GM12878 (cell line): ENCODE measurements around the gene RPL18. TPM values are rescaled to one million over a fixed set of nuclear protein-coding genes. Genes with fewer than 3 reads are reported as not detected.

Source experiments
- ATAC-seq: fragments of 200-7000 bp; cut with Tn5 transposase; 3 replicates; pipeline ENCODE4 v1.9.1; 2020; ENCODE audit warnings: mild to moderate bottlenecking, moderate library complexity
- BruUV-seq: library from RNA; stranded (reverse); fragments of 400-500 nt; replicated peaks from 2 replicates; lab custom pipeline; 2021; lab: Mats Ljungman, UMichigan
- CTCF ChIA-PET: fragments of 300-600 bp; sonication (Branson Sonifier 250); formaldehyde crosslinking; extraction: SDS; loops from one replicate; lab custom pipeline; 2021; ENCODE audit warnings: inconsistent platforms; lab: Yijun Ruan, JAX
- POLR2A ChIA-PET: fragments of 350-600 bp; formaldehyde crosslinking; extraction: SDS; loops from one replicate; lab custom pipeline; 2021; ENCODE audit warnings: inconsistent platforms; lab: Charles Lee
- RAD21 ChIA-PET: fragments of 300-600 bp; sonication (Branson Sonifier 250); formaldehyde crosslinking; loops from one replicate; lab custom pipeline; 2023; ENCODE audit warnings: antibody characterized with exemption; ENCODE audit not compliant: unreplicated experiment; lab: Charles Lee
- SMC1A ChIA-PET: fragments of 300-600 bp; sonication (Branson Sonifier 250); formaldehyde crosslinking; loops from one replicate; lab custom pipeline; 2023; ENCODE audit not compliant: unreplicated experiment, uncharacterized antibody; lab: Charles Lee
- DNase-seq: peaks from one replicate; pipeline ENCODE4 v3.0.0-alpha.2; 2011; ENCODE audit warnings: low read depth, low spot score
- FAIRE-seq: peaks from 3 replicates; lab custom pipeline; 2011; peaks lifted over from hg19 to GRCh38; lab: Jason Lieb, UNC
- H2AFZ ChIP-seq: 2 replicates; pipeline ENCODE4 v1.6.0; 2011; ENCODE audit warnings: low read depth, low read length, control low read depth; ENCODE audit not compliant: control insufficient read depth
- H3K27ac ChIP-seq: 2 replicates; pipeline ENCODE4 v1.5.1; 2011; ENCODE audit warnings: control low read depth; ENCODE audit not compliant: control insufficient read depth, insufficient read depth
- H3K27me3 ChIP-seq, 2 experiments: replicated peaks in 1 of 2; 2 replicates each; pipeline versions ENCODE4 v1.6.0 to v1.6.1; 2011; ENCODE audit warnings: low read length in 1 of 2; ENCODE audit not compliant: control insufficient read depth in 2 of 2, insufficient read depth in 2 of 2
- H3K36me3 ChIP-seq, 2 experiments: 2 replicates each; pipeline ENCODE4 v1.5.1; 2011; ENCODE audit warnings: low read length in 1 of 2; ENCODE audit not compliant: control insufficient read depth in 2 of 2, insufficient read depth in 2 of 2
- H3K4me1 ChIP-seq: 2 replicates; pipeline ENCODE4 v1.6.1; 2011; ENCODE audit warnings: mild to moderate bottlenecking, low read length, moderate library complexity, mixed read lengths; ENCODE audit not compliant: control insufficient read depth, insufficient read depth
- H3K4me2 ChIP-seq: 2 replicates; pipeline ENCODE4 v1.6.0; 2011; ENCODE audit warnings: control low read depth; ENCODE audit not compliant: control insufficient read depth, insufficient read depth
- H3K4me3 ChIP-seq: fragments of 200-600 bp; sonication (generic); 2 replicates; pipeline ENCODE4 v1.5.1; 2016
- H3K79me2 ChIP-seq: 2 replicates; pipeline ENCODE4 v1.6.0; 2011; ENCODE audit warnings: low read length; ENCODE audit not compliant: control insufficient read depth, insufficient read depth
- H3K9ac ChIP-seq: 2 replicates; pipeline ENCODE4 v1.8.0; 2011; ENCODE audit warnings: low read length, control low read depth, mixed read lengths; ENCODE audit not compliant: control insufficient read depth, insufficient read depth
- H3K9me3 ChIP-seq: replicated peaks from 3 replicates; pipeline ENCODE4 v1.5.1; 2011; ENCODE audit warnings: mild to moderate bottlenecking, low read length; ENCODE audit not compliant: control insufficient read depth, insufficient read depth
- H4K20me1 ChIP-seq: 2 replicates; pipeline ENCODE4 v1.6.0; 2011; ENCODE audit not compliant: control insufficient read depth, insufficient read depth
- ATF7 ChIP-seq: fragments of 450-650 bp; IDR thresholded peaks from 2 replicates; pipeline ENCODE4 v1.6.1; 2016; ENCODE audit warnings: low read depth, mild to moderate bottlenecking
- CBX3 ChIP-seq: fragments of 200-600 bp; sonication (generic); IDR thresholded peaks from 2 replicates; pipeline ENCODE4 v1.6.1; 2016; ENCODE audit warnings: low read depth, borderline replicate concordance
- EED ChIP-seq: sonication (generic); IDR thresholded peaks from 2 replicates; pipeline ENCODE4 v1.6.1; 2016; ENCODE audit warnings: antibody characterized with exemption, low read depth
- IKZF1 ChIP-seq: fragments of 450-650 bp; conservative IDR thresholded peaks from 2 replicates; pipeline ENCODE4 v1.6.1; 2017; ENCODE audit warnings: antibody characterized with exemption, mild to moderate bottlenecking
- IKZF2 ChIP-seq, 2 experiments: fragments of 450-650 bp; IDR thresholded peaks; 2 replicates each; pipeline ENCODE4 v1.6.1; 2017; ENCODE audit warnings: mild to moderate bottlenecking in 2 of 2, moderate library complexity in 2 of 2
- KLF5 ChIP-seq: fragments of 450-650 bp; IDR thresholded peaks from 2 replicates; pipeline ENCODE4 v1.6.1; 2014; ENCODE audit warnings: mild to moderate bottlenecking; ENCODE audit not compliant: partially characterized antibody
- POLR2AphosphoS2 ChIP-seq: IDR thresholded peaks from 2 replicates; pipeline ENCODE4 v1.6.1; 2011; ENCODE audit warnings: low read depth, mild to moderate bottlenecking, low read length, improper control_type of control experiment, moderate library complexity
- POU2F2 ChIP-seq: IDR thresholded peaks from 3 replicates; pipeline ENCODE4 v1.6.1; 2011; ENCODE audit warnings: low read depth, mild to moderate bottlenecking, low read length, borderline replicate concordance
- WGBS: methylation state at CpG from one replicate; pipeline ENCODE4 v1.1.6; 2016; ENCODE audit warnings: low lambda C conversion rate; ENCODE audit not compliant: insufficient replicate concordance, insufficient coverage; ENCODE audit errors: missing lambda C conversion rate; 5-methylcytosine and 5-hydroxymethylcytosine counted together
- in situ Hi-C: fragments of 300-500 bp; cut with MboI; formaldehyde crosslinking; loops from 9 replicates; pipeline ENCODE4 v1.14.3; 2018; ENCODE audit warnings: mixed read lengths
- intact Hi-C: fragments of 100-400 bp; cut with micrococcal nuclease; formaldehyde crosslinking; loops from one replicate; pipeline ENCODE4 v1.14.2; 2022; ENCODE audit not compliant: unreplicated experiment
- polyA plus RNA-seq, 11 experiments: library from polyadenylated mRNA; depleted of rRNA in 4 of 11; unstranded in 6 of 11; stranded (reverse) in 5 of 11; fragments of >200 nt; fragmentation: Nextera tagmentation in 4 of 11; fragmentation: Illumina TruSeq in 1 of 11; extraction: Ambion mirVana in 4 of 11; extraction: Trizol in 1 of 11; gene quantifications; 1 replicate in 1 of 11; 2 replicates in 10 of 11; pipeline versions ENCODE4 v1.2.1 to v1.2.3, GENCODE V29; 2011 to 2016; ENCODE audit warnings: inconsistent platforms in 2 of 11, missing spikeins in 2 of 11, low read depth in 1 of 11
- total RNA-seq, 4 experiments: library from RNA; depleted of rRNA in 3 of 4; stranded (reverse); fragments of >200 nt in 3 of 4; fragmentation: Illumina TruSeq in 1 of 4; extraction: Trizol in 1 of 4; gene quantifications; 2 replicates each; pipeline versions ENCODE4 v1.2.1 to v1.2.3, GENCODE V29; 2013 to 2021

RPL18 gene
- total and polyA plus RNA-seq, 10 of the 15 experiments (the other 5 are each of a cell fraction or from before 2014, with no cell fraction given), result 393 to 4,267 (median 2,019) TPM

- Histone ChIP-seq H3K4me2 (no peak overlapping the region), H3K27ac (no peak overlapping the region), H3K27me3 (no peaks in the 10 kb centered on the region), H3K9ac (no peak overlapping the region), H3K36me3 (no peaks in the 10 kb centered on the region), H3K9me3 (no peaks in the 10 kb centered on the region), H3K4me1 (peaks cover 16% of the 10 kb centered on the region), H4K20me1 (no peaks in the 10 kb centered on the region), H3K4me3 (no peak overlapping the region), H2AFZ (no peak overlapping the region), H3K79me2 (no peaks in the 10 kb centered on the region)
- no peak for TF ChIP-seq IKZF1
- no peak for TF ChIP-seq ATF7
- no peak for TF ChIP-seq IKZF2 (IDR thresholded peaks at IDR 0.05)
- no peak for TF ChIP-seq KLF5
- TF ChIP-seq CBX3, result no peak
- TF ChIP-seq POLR2AphosphoS2, result no peak
- DNase-seq (no peak), FAIRE-seq (no peak), ATAC-seq (no peak)
- CTCF ChIA-PET, result interaction anchor here (1.9 to 3.6 kb wide), 5 partner anchors 25 to 198 kb away, joined by 6 to 31 read pairs (median 17); partner anchors contain the start of genes RPL18 and SPHK2
- no TSS peak for BruUV-seq
- in situ Hi-C loops (loop anchor here (25.0 kb wide), 1 partner anchor 1243 kb away; the partner anchor contains the start of genes AKT1S1, IL4I1 and TBC1D17), intact Hi-C loops (no loop called here)
- POLR2A ChIA-PET, result no interaction called here
- SMC1A ChIA-PET, result interaction anchor here (1.5 to 2.4 kb wide), 3 partner anchors 30 to 198 kb away, joined by 4 to 13 read pairs (median 11); no protein-coding TSS in a partner anchor
- RAD21 ChIA-PET, result interaction anchor here (1.6 to 2.1 kb wide), 5 partner anchors 25 to 198 kb away, joined by 6 to 18 read pairs (median 9); partner anchors contain the start of genes RPL18 and SPHK2
- WGBS, result 64% methylated on average over 4 of the region's 4 CpGs
Observed at GRCh38 chr19:48644355-48644754, 25.4 kb upstream of the RPL18 start.

DNA sequence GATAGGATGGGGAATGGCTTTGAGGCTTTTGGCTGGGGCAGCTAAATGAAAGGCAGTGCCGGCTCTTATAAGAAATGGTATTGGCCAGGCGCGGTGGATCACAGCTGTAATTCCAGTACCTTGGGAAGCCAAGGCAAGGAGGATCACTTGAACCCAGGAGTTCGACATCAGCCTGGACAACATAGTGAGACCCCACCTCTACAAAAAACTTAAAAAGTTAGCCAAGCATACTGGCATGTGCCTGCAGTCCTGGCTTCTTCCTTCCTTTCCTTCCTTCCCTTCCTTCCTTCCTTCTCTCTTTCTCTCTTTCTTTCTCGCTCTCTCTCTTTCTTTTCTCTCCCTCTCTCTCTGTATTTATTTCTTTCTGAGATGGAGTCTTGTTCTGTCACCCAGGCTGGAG lies 23.9 kb upstream of the RPL18 start:
- no peak for FAIRE-seq
- ChIA-PET SMC1A (interaction anchor here (0.6 kb wide), 1 partner anchor 9 kb away, joined by 3 read pairs; no protein-coding TSS in a partner anchor), POLR2A (interaction anchor here (0.6 to 0.7 kb wide), 3 partner anchors 24 to 202 kb away, joined by 3 to 5 read pairs (median 4); partner anchors contain the start of genes RPL18 and SPHK2), CTCF (interaction anchor here (0.6 to 1.2 kb wide), 2 partner anchors 28 to 145 kb away, joined by 3 read pairs; no protein-coding TSS in a partner anchor), RAD21 (no interaction called here)
- H3K4me1 ChIP-seq, result peaks cover 23% of the 10 kb centered on the region
- H3K27me3 ChIP-seq, result no peaks in the 10 kb centered on the region
- no peak overlapping the region for H2AFZ ChIP-seq
- WGBS, result 65% methylated on average over 5 of the region's 5 CpGs
- no peaks in the 10 kb centered on the region for H3K79me2 ChIP-seq
- ATAC-seq, result no peak
- no peaks in the 10 kb centered on the region for H4K20me1 ChIP-seq
- no peak overlapping the region for H3K27ac ChIP-seq
- no peaks in the 10 kb centered on the region for H3K36me3 ChIP-seq
- intact Hi-C loops (no loop called here), in situ Hi-C loops (loop anchor here (25.0 kb wide), 1 partner anchor 1244 kb away; the partner anchor contains the start of genes AKT1S1, IL4I1 and TBC1D17)
- DNase-seq, result no peak
- no peak overlapping the region for H3K9ac ChIP-seq
- no peak overlapping the region for H3K4me2 ChIP-seq
- H3K4me3 ChIP-seq, result no peak overlapping the region
- no peaks in the 10 kb centered on the region for H3K9me3 ChIP-seq
- TF ChIP-seq POU2F2 (no peak), EED (no peak)
- no TSS peak for BruUV-seq
